Peyer's patch (tissue), 4 donors: ENCODE results near the gene CR1L.

Source experiments
- CTCF ChIP-seq, 6 experiments: fragments of 450-650 bp in 4 of 6; fragments of 200-600 bp in 2 of 6; sonication (generic) in 1 of 6; IDR thresholded peaks; one replicate each; pipeline ENCODE4 v1.5.1; 2017 to 2019; ENCODE audit warnings: antibody characterized with exemption in 6 of 6, mild to moderate bottlenecking in 3 of 6, moderate library complexity in 1 of 6
- POLR2A ChIP-seq, 2 donors: fragments of 450-650 bp; IDR thresholded peaks; one replicate each; pipeline ENCODE4 v1.5.1; 2017; ENCODE audit warnings: antibody characterized with exemption in 2 of 2, mild to moderate bottlenecking in 2 of 2, moderate library complexity in 2 of 2

GRCh38 chr1:207646944-207647579 is 2.1 kb downstream of the CR1L start:
- TF ChIP-seq CTCF (IDR thresholded peaks at IDR 0.05) (no peak), POLR2A (IDR thresholded peaks at IDR 0.05) (no peak)
